Activated CD8-positive, alpha-beta memory T cell treated with anti-CD3 and anti-CD28 coated beads, Interleukin-2, amount 50 U/mL, for 1 hour (primary cell): ENCODE measurements around the gene OSBPL10.

ENCODE experiments used
- DNase-seq: peaks from one replicate; pipeline ENCODE4 v3.0.0-alpha.2; 2020; ENCODE audit errors: extremely low read depth

The OSBPL10 gene

DNA sequence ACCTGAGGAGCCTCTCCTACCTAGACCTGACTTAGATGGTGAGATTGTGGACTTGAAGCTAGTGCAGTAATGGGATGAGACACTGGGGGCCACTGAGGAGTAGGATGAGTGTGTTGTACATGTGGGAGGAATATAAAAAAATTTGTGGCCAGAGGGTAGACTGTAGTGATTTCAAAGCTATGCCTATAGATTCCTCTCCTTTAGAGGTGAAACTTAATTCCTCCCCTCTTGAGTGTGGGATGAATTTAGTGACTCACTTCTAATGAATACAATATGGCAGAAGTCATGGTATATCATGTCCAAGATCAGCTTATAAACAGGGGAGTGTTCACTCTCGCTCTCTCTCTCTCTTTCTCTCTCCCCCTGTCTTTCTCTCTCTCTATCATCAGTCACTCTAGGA is 7.2 kb upstream of the OSBPL10 start:
- DNase-seq = no peak

GRCh38 chr3:31985831-31986230 is 4.8 kb upstream of the OSBPL10 start:
- DNase-seq = no peak

- no peak for DNase-seq
Observed at GRCh38 chr3:31984321-31984720, 3.3 kb upstream of the OSBPL10 start.

- no peak for DNase-seq
Observed at GRCh38 chr3:31980530-31981205, 394 bp downstream of the OSBPL10 start.

GRCh38 chr3:31979001-31979697 is 1.9 kb downstream of the OSBPL10 start:
- no peak for DNase-seq

GRCh38 chr3:31978553-31978952 is 2.5 kb downstream of the OSBPL10 start:
- DNase-seq = no peak

DNA sequence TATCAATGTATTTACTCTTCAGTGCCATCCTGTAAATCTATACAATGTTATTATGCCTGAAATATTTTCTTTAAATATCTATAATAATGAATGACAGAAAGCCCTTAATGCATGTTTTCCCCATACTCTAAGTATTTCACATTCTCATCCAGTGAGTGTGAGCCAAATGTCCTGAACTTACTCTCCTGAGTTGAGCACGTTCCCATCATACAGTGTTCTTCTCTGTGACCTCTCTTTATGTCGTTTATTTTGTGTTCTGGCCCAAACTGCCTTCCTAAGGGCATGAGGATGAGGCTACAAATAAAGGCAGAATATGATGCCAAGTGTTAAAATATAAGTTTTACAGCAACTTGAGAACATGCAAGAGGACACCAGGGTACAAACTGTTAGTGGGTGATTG is 3.3 kb downstream of the OSBPL10 start:
- DNase-seq = no peak

DNA sequence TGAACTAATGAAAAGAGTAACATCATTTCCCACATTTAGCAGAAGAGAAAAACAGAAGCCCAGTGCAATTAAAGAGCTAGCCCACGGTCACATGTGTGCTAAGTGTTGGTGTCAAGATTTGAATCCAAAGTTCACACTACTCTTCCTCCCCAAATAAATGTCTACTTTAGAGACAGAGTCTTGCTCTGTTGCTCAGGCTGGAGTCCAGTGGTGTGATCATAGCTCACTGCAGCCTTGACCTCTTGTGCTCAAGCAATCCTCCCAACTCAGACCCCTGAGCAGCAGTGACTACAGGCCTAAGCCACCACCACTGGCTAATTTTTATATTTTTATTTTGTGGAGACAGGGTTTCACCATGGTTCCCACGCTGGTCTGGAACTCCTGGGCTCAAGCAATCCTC is 4.8 kb downstream of the OSBPL10 start:
- no peak for DNase-seq

DNA sequence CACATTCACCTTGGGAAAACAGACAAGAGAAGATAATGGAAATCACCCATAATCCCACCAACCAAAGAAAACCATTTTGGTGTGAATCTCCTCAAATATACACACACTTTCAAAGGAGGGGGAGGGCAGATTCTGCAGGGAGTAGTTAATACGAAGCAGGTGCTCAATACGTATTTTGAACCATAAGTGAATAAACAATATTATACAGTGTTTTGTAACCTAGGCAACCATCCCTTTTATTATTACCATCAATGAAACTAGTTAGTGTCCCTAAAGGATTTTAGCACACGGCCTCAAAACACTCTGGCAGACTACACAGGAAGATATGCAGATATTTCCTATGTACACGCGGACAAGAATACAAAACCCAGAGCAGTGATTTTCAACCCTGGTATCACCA is 6.1 kb downstream of the OSBPL10 start:
- no peak for DNase-seq

DNA sequence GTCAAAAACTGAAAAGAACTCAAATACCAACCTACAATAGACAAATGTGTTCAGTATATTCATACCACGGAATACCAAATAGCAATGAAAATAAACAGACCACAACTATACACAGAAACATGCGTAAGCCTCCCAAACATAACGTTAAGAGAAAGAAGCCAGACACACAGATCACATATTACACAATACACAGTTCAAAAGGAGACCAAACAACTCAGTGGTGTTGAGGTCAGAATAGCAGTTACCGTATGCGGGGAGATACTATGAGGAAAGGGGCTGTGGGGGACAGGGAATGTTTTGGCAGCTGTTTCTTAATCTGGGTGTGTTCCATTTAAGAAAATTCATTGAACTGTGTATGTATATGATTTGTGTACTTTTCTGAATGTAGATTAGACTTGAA is 6.6 kb downstream of the OSBPL10 start:
- no peak for DNase-seq

- DNase-seq = no peak
Observed at GRCh38 chr3:31973837-31974236, 7.2 kb downstream of the OSBPL10 start.

- no peak for DNase-seq
Observed at GRCh38 chr3:31973081-31973480, 8.0 kb downstream of the OSBPL10 start.

- no peak for DNase-seq
Observed at GRCh38 chr3:31971607-31972006, 9.5 kb downstream of the OSBPL10 start.

DNA sequence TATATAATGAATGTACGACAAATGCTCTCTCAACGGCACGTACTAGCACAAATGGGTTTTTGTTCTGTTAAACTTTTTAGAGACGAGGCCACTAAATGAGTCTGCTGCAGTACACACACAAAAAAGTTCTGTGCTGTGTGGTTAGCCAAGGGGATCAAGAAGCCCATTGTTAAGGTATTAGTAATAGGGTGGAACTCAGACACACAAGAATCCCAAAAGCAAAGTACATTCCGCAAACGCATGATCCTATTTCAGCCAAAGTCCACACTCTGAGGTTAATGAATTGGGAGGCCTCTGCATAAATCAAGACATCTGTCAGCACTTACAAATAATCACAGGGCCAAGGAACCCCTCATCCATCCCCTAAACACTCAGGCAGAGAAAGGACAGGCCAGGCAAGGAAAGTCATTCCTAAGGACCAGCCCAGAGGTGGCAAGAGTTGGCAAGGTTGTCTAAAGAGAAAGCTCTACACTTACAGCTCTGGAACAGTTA is 12.1 kb downstream of the OSBPL10 start:
- DNase-seq = no peak

- no peak for DNase-seq
Observed at GRCh38 chr3:31968369-31968926, 12.6 kb downstream of the OSBPL10 start.

GRCh38 chr3:31967592-31967991 is 13.5 kb downstream of the OSBPL10 start:
- DNase-seq = no peak

GRCh38 chr3:31966978-31967591 is 14.0 kb downstream of the OSBPL10 start:
- no peak for DNase-seq

DNA sequence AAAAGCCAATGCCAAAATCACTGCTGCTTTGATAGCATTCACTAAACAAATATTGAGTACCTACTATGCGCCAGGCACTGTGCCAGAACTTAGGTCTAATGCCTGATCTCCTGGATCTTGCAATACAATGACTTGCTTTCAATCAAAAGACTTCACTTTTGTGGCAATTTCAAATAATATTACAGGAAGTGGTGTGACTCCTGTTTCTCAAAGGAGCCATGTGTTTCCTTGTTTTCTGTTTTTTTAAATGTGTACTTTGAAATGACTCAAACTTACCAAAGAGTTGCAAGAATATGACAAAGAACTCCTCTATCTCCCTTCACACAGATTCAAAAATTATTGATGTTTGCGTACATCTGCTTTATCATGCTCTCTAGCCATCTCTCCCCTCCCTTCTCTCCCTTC is 18.3 kb downstream of the OSBPL10 start:
- DNase-seq = no peak

GRCh38 chr3:31960793-31961431 is 20.1 kb downstream of the OSBPL10 start:
- DNase-seq = no peak

- no peak for DNase-seq
Observed at GRCh38 chr3:31959951-31960792, 20.9 kb downstream of the OSBPL10 start.

GRCh38 chr3:31959251-31959650 is 21.8 kb downstream of the OSBPL10 start:
- no peak for DNase-seq
